PC-3 (cell line): ENCODE results near the gene LSR.

Experiments
- EZH2 ChIP-seq: fragments of 300-600 bp; sonication (generic); IDR thresholded peaks from one replicate; pipeline ENCODE4 v1.6.1; 2017; ENCODE audit warnings: antibody characterized with exemption, mild to moderate bottlenecking, low read length; ENCODE audit not compliant: unreplicated experiment
- EZH2phosphoT487 ChIP-seq: fragments of 300-600 bp; sonication (generic); IDR thresholded peaks from 2 replicates; pipeline ENCODE4 v1.6.1; 2018; ENCODE audit warnings: mild to moderate bottlenecking, antibody characterized with exemption, low read length, borderline replicate concordance
- TF ChIP-seq, protein P1 (sequence below): fragments of 300-600 bp; sonication (generic); conservative IDR thresholded peaks from 2 replicates; pipeline ENCODE4 v1.5.1; 2017; ENCODE audit warnings: antibody characterized with exemption, low read depth, mild to moderate bottlenecking, low read length

DNA sequence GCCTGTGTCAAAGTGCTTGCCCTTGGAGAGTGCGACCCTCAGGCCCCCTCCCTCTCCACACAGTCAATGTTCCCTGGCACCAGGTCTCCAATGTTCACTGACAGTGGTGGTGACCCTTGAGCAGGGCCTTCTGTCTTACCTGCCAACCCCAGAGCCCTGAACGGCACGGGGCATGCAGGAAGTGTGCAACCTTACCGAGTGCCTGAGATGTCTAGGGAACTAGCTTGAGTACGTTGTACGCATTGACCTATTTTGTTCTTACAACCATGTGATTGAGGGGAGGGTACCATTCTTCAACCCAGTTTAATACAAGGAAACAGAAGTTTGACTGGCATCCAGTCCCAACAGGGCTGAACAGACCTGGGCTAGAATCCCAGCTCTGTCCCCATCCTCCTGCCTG, 56.4 kb downstream of the LSR start:
- TF ChIP-seq, protein P1, sequence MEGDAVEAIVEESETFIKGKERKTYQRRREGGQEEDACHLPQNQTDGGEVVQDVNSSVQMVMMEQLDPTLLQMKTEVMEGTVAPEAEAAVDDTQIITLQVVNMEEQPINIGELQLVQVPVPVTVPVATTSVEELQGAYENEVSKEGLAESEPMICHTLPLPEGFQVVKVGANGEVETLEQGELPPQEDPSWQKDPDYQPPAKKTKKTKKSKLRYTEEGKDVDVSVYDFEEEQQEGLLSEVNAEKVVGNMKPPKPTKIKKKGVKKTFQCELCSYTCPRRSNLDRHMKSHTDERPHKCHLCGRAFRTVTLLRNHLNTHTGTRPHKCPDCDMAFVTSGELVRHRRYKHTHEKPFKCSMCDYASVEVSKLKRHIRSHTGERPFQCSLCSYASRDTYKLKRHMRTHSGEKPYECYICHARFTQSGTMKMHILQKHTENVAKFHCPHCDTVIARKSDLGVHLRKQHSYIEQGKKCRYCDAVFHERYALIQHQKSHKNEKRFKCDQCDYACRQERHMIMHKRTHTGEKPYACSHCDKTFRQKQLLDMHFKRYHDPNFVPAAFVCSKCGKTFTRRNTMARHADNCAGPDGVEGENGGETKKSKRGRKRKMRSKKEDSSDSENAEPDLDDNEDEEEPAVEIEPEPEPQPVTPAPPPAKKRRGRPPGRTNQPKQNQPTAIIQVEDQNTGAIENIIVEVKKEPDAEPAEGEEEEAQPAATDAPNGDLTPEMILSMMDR, result no peak
- TF ChIP-seq EZH2phosphoT487 (no peak), EZH2 (no peak)
